ENCODE results near the gene CNTN1. TPM values are rescaled to one million over a fixed set of nuclear protein-coding genes. Genes with fewer than 3 reads are reported as not detected.

Gene CNTN1
- total RNA-seq, 3 donors from 2014 or later (not counting 1 experiment from before 2014, with no cell fraction given): not detected

DNA sequence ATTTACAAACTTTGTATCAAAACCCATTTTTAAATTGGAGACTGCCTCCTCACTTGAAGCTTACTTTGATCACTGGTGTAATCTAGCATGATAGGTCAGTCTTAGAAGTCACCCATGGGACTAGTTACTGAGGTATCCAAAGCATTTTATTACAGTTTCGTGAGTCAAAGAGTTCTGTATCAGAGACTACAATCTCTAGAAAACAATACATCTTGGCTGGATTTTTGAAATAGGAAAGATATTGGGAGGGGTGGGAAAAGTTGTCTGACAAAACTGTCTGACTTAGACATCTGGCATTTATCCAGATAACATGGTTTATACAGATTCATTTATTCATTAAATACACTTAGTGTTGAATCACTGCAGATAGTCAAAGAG, 322.4 kb downstream of the CNTN1 start:
- no peaks in the 10 kb centered on the region for H3K27me3 Mint-ChIP-seq (ENCODE audit: low read depth in 2 of 2)
- TF ChIP-seq, protein P1, sequence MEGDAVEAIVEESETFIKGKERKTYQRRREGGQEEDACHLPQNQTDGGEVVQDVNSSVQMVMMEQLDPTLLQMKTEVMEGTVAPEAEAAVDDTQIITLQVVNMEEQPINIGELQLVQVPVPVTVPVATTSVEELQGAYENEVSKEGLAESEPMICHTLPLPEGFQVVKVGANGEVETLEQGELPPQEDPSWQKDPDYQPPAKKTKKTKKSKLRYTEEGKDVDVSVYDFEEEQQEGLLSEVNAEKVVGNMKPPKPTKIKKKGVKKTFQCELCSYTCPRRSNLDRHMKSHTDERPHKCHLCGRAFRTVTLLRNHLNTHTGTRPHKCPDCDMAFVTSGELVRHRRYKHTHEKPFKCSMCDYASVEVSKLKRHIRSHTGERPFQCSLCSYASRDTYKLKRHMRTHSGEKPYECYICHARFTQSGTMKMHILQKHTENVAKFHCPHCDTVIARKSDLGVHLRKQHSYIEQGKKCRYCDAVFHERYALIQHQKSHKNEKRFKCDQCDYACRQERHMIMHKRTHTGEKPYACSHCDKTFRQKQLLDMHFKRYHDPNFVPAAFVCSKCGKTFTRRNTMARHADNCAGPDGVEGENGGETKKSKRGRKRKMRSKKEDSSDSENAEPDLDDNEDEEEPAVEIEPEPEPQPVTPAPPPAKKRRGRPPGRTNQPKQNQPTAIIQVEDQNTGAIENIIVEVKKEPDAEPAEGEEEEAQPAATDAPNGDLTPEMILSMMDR (IDR thresholded peaks at IDR 0.05): no peak
- intact Hi-C loops (cut with micrococcal nuclease): no loop called here
- Histone ChIP-seq H3K9me3 (ENCODE audit: control insufficient read depth, insufficient read depth, low read length) (peaks cover 7% of the 10 kb centered on the region), H3K27ac (ENCODE audit: low read length) (no peak overlapping the region), H3K4me3 (ENCODE audit: low read length) (no peak overlapping the region), H3K36me3 (ENCODE audit: control insufficient read depth, insufficient read depth, low read length) (no peaks in the 10 kb centered on the region), H3K27me3 (ENCODE audit: control insufficient read depth, insufficient read depth, low read length) (no peaks in the 10 kb centered on the region), H3K4me1 (ENCODE audit: control insufficient read depth, insufficient read depth, low read length) (no peaks in the 10 kb centered on the region)
- no peaks in the 10 kb centered on the region for H3K4me1 Mint-ChIP-seq
- no peak overlapping the region for H3K27ac Mint-ChIP-seq
- H3K36me3 Mint-ChIP-seq: no peaks in the 10 kb centered on the region
- no CpG with 5 or more reads among the region's 1 CpG for WGBS (ENCODE audit: insufficient coverage)
- no peak for ATAC-seq
- no peak for DNase-seq
- H3K4me3 Mint-ChIP-seq: no peak overlapping the region
- H3K9me3 Mint-ChIP-seq: peaks cover 8 to 17% of the 10 kb centered on the region in 2 donors

DNA sequence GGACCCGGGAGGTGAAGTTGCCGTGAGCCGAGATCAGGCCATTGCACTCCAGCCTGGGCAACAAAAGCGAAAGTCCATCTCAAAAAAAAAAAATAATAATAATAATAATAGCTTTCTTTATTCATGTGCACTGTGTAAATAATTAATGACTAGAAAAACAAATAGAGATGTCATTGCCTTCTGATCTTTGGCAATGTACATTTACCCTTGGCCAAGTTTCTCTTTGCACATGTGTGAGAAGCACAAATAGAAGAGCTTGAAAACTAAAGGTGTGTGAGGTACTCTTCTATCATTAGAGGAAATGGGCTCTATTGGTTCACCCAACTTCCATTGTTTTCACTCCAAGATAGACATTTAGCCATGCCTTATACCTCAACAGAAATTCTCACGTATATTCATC, 325.8 kb downstream of the CNTN1 start:
- Histone ChIP-seq H3K4me3 (ENCODE audit: low read length) (no peak overlapping the region), H3K27me3 (ENCODE audit: control insufficient read depth, insufficient read depth, low read length) (no peaks in the 10 kb centered on the region), H3K36me3 (ENCODE audit: control insufficient read depth, insufficient read depth, low read length) (no peaks in the 10 kb centered on the region), H3K4me1 (ENCODE audit: control insufficient read depth, insufficient read depth, low read length) (no peaks in the 10 kb centered on the region), H3K27ac (ENCODE audit: low read length) (no peak overlapping the region), H3K9me3 (ENCODE audit: control insufficient read depth, insufficient read depth, low read length) (no peaks in the 10 kb centered on the region)
- Mint-ChIP-seq H3K4me3 (no peak overlapping the region), H3K4me1 (no peaks in the 10 kb centered on the region), H3K27ac (no peak overlapping the region), H3K36me3 (no peaks in the 10 kb centered on the region), H3K27me3 (ENCODE audit: low read depth in 2 of 2) (no peaks in the 10 kb centered on the region), H3K9me3 (peaks cover 0 to 4% of the 10 kb centered on the region in 2 donors)
- no peak for ATAC-seq
- intact Hi-C loops (cut with micrococcal nuclease): no loop called here
- WGBS (ENCODE audit: insufficient coverage): 100% methylated on average over 1 of the region's 5 CpGs
- DNase-seq: no peak
- TF ChIP-seq, protein P1 (IDR thresholded peaks at IDR 0.05): no peak

DNA sequence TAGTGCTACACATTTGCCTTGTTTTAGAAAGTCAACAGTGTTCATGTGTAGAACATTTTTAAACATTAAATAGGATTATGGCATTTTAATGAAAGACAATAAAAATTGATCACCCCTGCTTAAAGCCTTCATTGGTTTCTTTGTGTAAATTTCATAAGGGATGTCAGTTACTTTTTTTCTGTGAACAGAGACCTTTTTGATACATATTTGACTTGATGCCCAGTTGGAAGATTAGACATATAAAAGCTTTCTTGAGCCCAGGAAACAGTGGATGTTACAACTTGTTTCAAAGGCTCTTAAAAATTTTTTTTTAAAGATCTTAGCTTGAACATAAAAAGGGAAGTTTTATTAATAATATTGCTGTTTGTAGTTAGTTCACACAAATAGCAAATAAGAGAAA, 327.2 kb downstream of the CNTN1 start:
- TF ChIP-seq, protein P1 (IDR thresholded peaks at IDR 0.05): no peak
- H3K36me3 Mint-ChIP-seq: no peaks in the 10 kb centered on the region
- ATAC-seq (no peak), DNase-seq (no peak)
- no peak overlapping the region for H3K27ac ChIP-seq (ENCODE audit: low read length)
- no peaks in the 10 kb centered on the region for H3K9me3 ChIP-seq (ENCODE audit: control insufficient read depth, insufficient read depth, low read length)
- intact Hi-C loops (cut with micrococcal nuclease): no loop called here
- H3K4me1 Mint-ChIP-seq: no peaks in the 10 kb centered on the region
- H3K27me3 ChIP-seq (ENCODE audit: control insufficient read depth, insufficient read depth, low read length): no peaks in the 10 kb centered on the region
- no peak overlapping the region for H3K4me3 Mint-ChIP-seq
- no peaks in the 10 kb centered on the region for H3K4me1 ChIP-seq (ENCODE audit: control insufficient read depth, insufficient read depth, low read length)
- H3K27me3 Mint-ChIP-seq (ENCODE audit: low read depth in 2 of 2): no peaks in the 10 kb centered on the region
- no peaks in the 10 kb centered on the region for H3K36me3 ChIP-seq (ENCODE audit: control insufficient read depth, insufficient read depth, low read length)
- H3K9me3 Mint-ChIP-seq: peaks cover 2 to 4% of the 10 kb centered on the region in 2 donors
- no peak overlapping the region for H3K27ac Mint-ChIP-seq
- no peak overlapping the region for H3K4me3 ChIP-seq (ENCODE audit: low read length)

DNA sequence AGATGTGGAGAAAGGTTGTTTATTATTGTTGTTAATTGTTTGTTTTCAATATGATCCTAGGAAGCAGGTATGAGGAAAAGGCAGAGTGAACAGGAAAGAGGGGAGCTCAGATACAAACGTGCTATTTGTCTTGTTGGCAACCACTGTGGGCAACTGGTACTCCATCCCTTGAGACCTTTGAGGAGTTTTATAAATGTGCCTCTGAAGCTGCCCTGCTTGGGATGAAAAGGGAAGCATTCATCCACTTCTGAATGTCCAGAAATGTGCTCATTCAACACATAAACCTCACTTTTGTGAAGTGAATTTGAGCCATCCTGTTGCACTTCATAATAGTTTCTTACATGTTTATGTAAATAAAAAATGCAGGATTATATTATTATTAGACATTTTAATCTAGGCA, 331.6 kb downstream of the CNTN1 start:
- H3K4me1 ChIP-seq (ENCODE audit: control insufficient read depth, insufficient read depth, low read length): no peaks in the 10 kb centered on the region
- no peaks in the 10 kb centered on the region for H3K9me3 ChIP-seq (ENCODE audit: control insufficient read depth, insufficient read depth, low read length)
- 62% methylated on average over 1 of the region's 1 CpG for WGBS (ENCODE audit: insufficient coverage)
- TF ChIP-seq, protein P1 (IDR thresholded peaks at IDR 0.05): no peak
- no peaks in the 10 kb centered on the region for H3K36me3 ChIP-seq (ENCODE audit: control insufficient read depth, insufficient read depth, low read length)
- Mint-ChIP-seq H3K4me3 (no peak overlapping the region), H3K36me3 (no peaks in the 10 kb centered on the region), H3K27me3 (ENCODE audit: low read depth in 2 of 2) (no peaks in the 10 kb centered on the region), H3K27ac (no peak overlapping the region), H3K9me3 (peaks cover 9 to 13% of the 10 kb centered on the region in 2 donors), H3K4me1 (no peaks in the 10 kb centered on the region)
- intact Hi-C loops (cut with micrococcal nuclease): no loop called here
- DNase-seq (no peak), ATAC-seq (no peak)
- no peaks in the 10 kb centered on the region for H3K27me3 ChIP-seq (ENCODE audit: control insufficient read depth, insufficient read depth, low read length)
- H3K4me3 ChIP-seq (ENCODE audit: low read length): no peak overlapping the region
- H3K27ac ChIP-seq (ENCODE audit: low read length): no peak overlapping the region
